Measurements from ENCODE around the gene HLA-DPB1.

GRCh38 chr6:33104887-33105286 is 29.1 kb downstream of the HLA-DPB1 start:
- TF ChIP-seq CTCF (conservative IDR thresholded peaks at IDR 0.05 in 1 of 2, IDR thresholded peaks at IDR 0.05 in 1 of 2; ENCODE audit: low read depth in 1 of 2, low read length in 2 of 2), result no peak
- no peak for TF ChIP-seq EZH2 (IDR thresholded peaks at IDR 0.05; ENCODE audit: low read length, missing control alignments)
